Ovary (tissue), 9 donors: ENCODE measurements around the gene FGFRL1. TPM values are rescaled to one million over a fixed set of nuclear protein-coding genes. Genes with fewer than 3 reads are reported as not detected.

Source experiments
- DNase-seq, 5 donors: peaks; one replicate each; pipeline ENCODE4 v3.0.0-alpha.2; 2019 to 2020
- H3K27ac ChIP-seq, 2 donors: fragments of 200-600 bp; one replicate each; pipeline versions ENCODE4 v1.5.1 to v1.8.0; 2019 to 2022
- H3K27me3 ChIP-seq: fragments of 200-600 bp; one replicate; pipeline ENCODE4 v1.8.0; 2022
- H3K36me3 ChIP-seq: fragments of 200-600 bp; sonication (generic); one replicate; pipeline ENCODE4 v1.5.1; 2019
- H3K4me1 ChIP-seq: one replicate; pipeline ENCODE4 v1.8.1; 2013; ENCODE audit warnings: mild to moderate bottlenecking, moderate library complexity; ENCODE audit not compliant: insufficient read depth
- H3K4me3 ChIP-seq: fragments of 200-600 bp; sonication (generic); one replicate; pipeline ENCODE4 v1.5.1; 2017
- H3K9me3 ChIP-seq, 2 donors: fragments of 200-600 bp in 1 of 2; sonication (generic) in 1 of 2; one replicate each; pipeline versions ENCODE4 v1.5.1 to v1.8.1; 2013 to 2019; ENCODE audit warnings: mild to moderate bottlenecking in 1 of 2, moderate library complexity in 1 of 2
- EP300 ChIP-seq: sonication (generic); formaldehyde crosslinking; IDR thresholded peaks from one replicate; pipeline ENCODE4 v1.6.1; 2017; ENCODE audit warnings: antibody characterized with exemption
- POLR2A ChIP-seq: fragments of 450-650 bp; IDR thresholded peaks from one replicate; pipeline ENCODE4 v1.6.1; 2017; ENCODE audit warnings: antibody characterized with exemption, mild to moderate bottlenecking, moderate library complexity
- WGBS, 3 donors: extraction: QIAGEN DNeasy Blood & Tissue Kit in 1 of 3; methylation state at CpG; one replicate each; pipeline versions ENCODE4 v1.1.5 to v1.1.7; 2013 to 2017; 5-methylcytosine and 5-hydroxymethylcytosine counted together
- intact Hi-C, 4 donors: fragments of 100-400 bp; cut with DNase I; formaldehyde crosslinking; loops; one replicate each; pipeline versions ENCODE4 v1.11.0 to v1.15.1; 2022 to 2023
- polyA plus RNA-seq, 2 donors: library from polyadenylated mRNA; stranded (reverse); fragments of 200-250 nt in 1 of 2; fragments of 350-450 nt in 1 of 2; fragmentation: Illumina TruSeq in 1 of 2; extraction: RNeasy Lipid Tissue Mini Kit (QIAGEN cat#74804) in 1 of 2; gene quantifications; one replicate each; pipeline ENCODE4 v1.2.3, GENCODE V29; 2013 to 2014
- total RNA-seq, 7 donors: library from RNA; depleted of rRNA in 2 of 7; stranded (reverse); fragments of >200 nt in 2 of 7; fragmentation: NEBNext Ultra II Directional in 3 of 7; extraction: Animal tissue kit (Norgen Biotek cat#: 25700) in 3 of 7; gene quantifications; one replicate each; pipeline versions ENCODE4 v1.1.0 to v1.2.4, GENCODE V29; 2016 to 2023
- TF ChIP-seq, protein P1 (sequence below), 3 donors: fragments of 450-650 bp in 2 of 3; fragments of 200-600 bp in 1 of 3; IDR thresholded peaks; one replicate each; pipeline versions ENCODE4 v1.5.1 to v1.8.0; 2016 to 2022; ENCODE audit warnings: antibody characterized with exemption in 3 of 3, mild to moderate bottlenecking in 1 of 3
- donor health status: DM: no; HTN: no; CAD: no; lungs with moderate emphysema.
- donor health status: DM: no; HTN: no; CAD: no.
- donor health status: Bipolar disorder and iron deficiency.
- donor health status: DM: yes; HTN: yes; CAD: no.
- donor health status: DM: no; HTN: no; CAD: no.
- donor health status: DM: yes; HTN: yes; CAD: no.

FGFRL1 gene
- total and polyA plus RNA-seq, 9 donors, result 23.4 to 59.1 (median 38.7) TPM

DNA sequence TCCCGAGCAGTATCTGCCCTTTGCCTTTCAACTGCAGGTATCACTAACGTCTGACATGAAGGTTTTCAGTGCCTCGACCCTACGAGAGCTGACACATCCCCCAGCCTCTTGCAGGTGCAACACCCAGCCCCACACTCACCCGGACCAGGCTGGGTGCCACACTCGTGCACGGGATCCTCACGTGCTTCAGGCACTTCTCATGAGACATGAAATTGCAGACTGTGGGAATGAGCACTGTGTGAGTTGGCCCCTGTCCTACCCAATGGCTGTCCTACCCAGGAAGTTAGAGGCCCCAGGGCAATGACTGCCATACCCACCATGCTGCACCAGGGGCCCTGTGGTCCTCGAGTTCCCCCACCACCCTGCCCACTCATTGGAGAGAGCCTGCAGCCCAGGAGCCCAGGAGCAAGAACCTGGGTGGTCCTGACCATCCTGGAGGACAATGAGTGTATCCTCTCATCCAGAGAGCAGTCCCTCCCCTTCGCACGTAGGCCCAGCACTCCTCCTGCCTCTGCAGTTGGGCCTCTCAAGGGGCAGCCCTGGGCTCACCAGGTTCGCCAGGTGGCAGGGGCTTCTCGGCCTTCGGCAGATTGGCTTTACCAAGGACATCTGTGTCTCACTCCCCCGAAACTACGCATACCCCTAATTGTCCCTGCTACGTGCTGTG is 40.4 kb upstream of the FGFRL1 start:
- DNase-seq, result no peak
- H3K4me1 ChIP-seq, result peaks cover 8% of the 10 kb centered on the region
- H3K4me3 ChIP-seq, result no peak overlapping the region
- WGBS, 3 donors, result 73 to 78% (median 74%) methylated on average over 17 of the region's 17 CpGs
- no peak for TF ChIP-seq POLR2A
- no peak for TF ChIP-seq EP300
- TF ChIP-seq, protein P1, sequence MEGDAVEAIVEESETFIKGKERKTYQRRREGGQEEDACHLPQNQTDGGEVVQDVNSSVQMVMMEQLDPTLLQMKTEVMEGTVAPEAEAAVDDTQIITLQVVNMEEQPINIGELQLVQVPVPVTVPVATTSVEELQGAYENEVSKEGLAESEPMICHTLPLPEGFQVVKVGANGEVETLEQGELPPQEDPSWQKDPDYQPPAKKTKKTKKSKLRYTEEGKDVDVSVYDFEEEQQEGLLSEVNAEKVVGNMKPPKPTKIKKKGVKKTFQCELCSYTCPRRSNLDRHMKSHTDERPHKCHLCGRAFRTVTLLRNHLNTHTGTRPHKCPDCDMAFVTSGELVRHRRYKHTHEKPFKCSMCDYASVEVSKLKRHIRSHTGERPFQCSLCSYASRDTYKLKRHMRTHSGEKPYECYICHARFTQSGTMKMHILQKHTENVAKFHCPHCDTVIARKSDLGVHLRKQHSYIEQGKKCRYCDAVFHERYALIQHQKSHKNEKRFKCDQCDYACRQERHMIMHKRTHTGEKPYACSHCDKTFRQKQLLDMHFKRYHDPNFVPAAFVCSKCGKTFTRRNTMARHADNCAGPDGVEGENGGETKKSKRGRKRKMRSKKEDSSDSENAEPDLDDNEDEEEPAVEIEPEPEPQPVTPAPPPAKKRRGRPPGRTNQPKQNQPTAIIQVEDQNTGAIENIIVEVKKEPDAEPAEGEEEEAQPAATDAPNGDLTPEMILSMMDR (IDR thresholded peaks at IDR 0.05), result no peak
- H3K9me3 ChIP-seq, result no peaks in the 10 kb centered on the region
- intact Hi-C loops, result no loop called here
- H3K27ac ChIP-seq, result no peak overlapping the region
- no peaks in the 10 kb centered on the region for H3K36me3 ChIP-seq
- H3K27me3 ChIP-seq, result no peaks in the 10 kb centered on the region

DNA sequence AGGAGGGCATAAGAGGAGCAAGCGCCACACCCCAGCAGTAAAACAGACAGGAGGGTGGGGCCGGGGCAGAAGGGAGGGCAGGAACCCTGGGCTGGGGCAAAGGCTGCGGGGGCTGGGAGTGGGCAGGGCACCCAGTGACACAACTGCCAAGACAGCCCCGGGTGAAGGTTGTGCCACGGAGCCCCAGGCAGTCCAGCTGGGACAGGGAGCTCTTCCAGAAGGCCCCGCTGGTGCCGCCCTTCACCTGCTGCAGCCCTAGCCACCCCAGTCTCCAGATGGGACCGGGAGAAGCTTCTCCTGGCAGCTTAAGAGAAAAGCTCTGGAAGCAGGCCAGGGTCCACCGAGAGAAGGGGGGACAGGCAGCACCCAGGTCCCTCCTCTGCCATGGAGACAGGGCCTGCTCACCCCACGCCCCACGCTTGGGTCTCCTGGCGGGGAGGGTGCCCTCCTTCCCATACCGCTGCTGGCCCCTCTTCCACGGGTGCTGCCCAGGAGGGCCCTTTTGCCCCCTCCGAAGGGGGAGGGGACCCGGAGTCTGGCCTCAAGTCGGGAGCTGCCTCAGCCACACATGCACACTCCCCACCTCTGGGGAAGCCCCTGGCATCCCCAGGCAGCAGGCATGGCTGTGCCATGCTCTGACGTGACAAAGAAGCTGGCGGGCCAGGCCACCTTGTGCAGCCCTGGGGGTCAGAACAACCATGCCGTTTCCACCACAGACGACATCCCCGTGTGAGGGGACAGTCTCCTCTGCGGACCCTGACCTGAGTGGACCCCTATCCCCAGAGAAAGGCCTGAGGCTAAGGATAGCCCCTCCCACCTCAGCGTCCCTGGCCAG is 39.5 kb upstream of the FGFRL1 start:
- Histone ChIP-seq H3K27me3 (no peaks in the 10 kb centered on the region), H3K4me1 (peaks cover 8% of the 10 kb centered on the region), H3K9me3 (no peaks in the 10 kb centered on the region), H3K36me3 (no peaks in the 10 kb centered on the region), H3K4me3 (peak overlapping the region; percentile 83), H3K27ac (no peak overlapping the region)
- TF ChIP-seq, protein P1 (IDR thresholded peaks at IDR 0.05), result no peak
- no peak for TF ChIP-seq POLR2A
- WGBS, 3 donors, result 47 to 53% (median 53%) methylated on average over 16 to 24 of the region's 24 CpGs
- DNase-seq, result no peak
- intact Hi-C loops, result no loop called here

DNA sequence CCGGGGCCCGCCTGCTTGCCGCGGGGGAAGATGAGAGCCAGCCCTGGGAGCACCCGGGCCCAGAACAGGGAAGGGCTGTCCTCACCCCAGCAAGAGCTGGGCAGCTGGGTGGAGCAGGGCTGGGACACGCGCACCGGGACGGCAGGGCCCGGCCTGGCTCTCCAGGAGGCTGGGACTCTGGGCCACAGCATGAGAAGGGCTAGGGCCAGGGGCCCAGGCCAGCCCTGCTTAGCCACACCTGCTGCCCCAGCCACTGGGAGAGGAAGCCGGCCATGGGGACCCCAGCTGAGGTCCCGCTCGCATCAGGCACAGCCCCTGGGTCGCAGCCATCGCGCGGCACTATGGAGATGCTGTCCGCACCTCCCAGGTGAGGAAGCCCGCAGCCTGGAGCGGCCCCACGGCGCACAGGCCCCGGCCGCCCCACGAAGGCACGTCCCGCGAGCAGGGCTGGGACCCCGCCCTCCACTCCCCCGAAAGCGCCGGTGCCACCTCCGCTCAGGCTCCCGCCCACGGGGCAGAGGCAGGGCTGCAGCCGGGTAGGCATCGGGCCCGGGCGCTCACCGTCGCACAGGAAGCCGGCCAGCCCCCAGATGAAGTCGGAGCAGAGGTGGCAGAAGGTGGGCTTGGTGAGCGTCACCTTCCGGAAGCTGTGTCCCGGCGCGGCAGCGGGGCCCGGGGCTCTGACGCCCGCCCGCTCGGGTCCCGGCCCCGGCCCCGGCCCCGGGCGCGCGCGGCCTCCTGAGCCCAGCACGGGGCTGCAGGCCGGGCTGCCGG is 38.6 kb upstream of the FGFRL1 start:
- intact Hi-C loops, result no loop called here
- Histone ChIP-seq H3K9me3 (no peaks in the 10 kb centered on the region), H3K36me3 (no peaks in the 10 kb centered on the region), H3K27ac (no peak overlapping the region), H3K27me3 (no peaks in the 10 kb centered on the region), H3K4me3 (peak overlapping the region; percentile 83), H3K4me1 (peaks cover 8% of the 10 kb centered on the region)
- peak in 3 of 5 donors; percentile 47 to 72 (median 67) for DNase-seq
- no peak for TF ChIP-seq POLR2A
- no peak for TF ChIP-seq EP300
- TF ChIP-seq, protein P1 (IDR thresholded peaks at IDR 0.05), result no peak
- 0 to 2% (median 1%) methylated on average over 26 to 65 of the region's 65 CpGs for WGBS, 3 donors
